IMR-90 (cell line): ENCODE measurements around the gene FXYD6.

Source experiments
- CTCF ChIP-seq: conservative IDR thresholded peaks from 2 replicates; pipeline ENCODE4 v1.5.1; 2012; ENCODE audit warnings: mild to moderate bottlenecking, low read depth, low read length, improper control_type of control experiment
- POLR2A ChIP-seq: IDR thresholded peaks from 2 replicates; pipeline ENCODE4 v1.6.1; 2012; ENCODE audit warnings: mild to moderate bottlenecking, low read depth, low read length
- RFX5 ChIP-seq: IDR thresholded peaks from 2 replicates; pipeline ENCODE4 v1.8.0; 2012; ENCODE audit warnings: low read depth, mild to moderate bottlenecking, low read length, moderate library complexity
- SMC3 ChIP-seq: fragments of 150-350 bp; IDR thresholded peaks from 2 replicates; pipeline ENCODE4 v1.6.1; 2016; ENCODE audit warnings: low read depth, mild to moderate bottlenecking, antibody characterized with exemption, low read length, moderate library complexity

GRCh38 chr11:117903505-117904382 is 27.3 kb upstream of the FXYD6 start:
- TF ChIP-seq POLR2A: no peak
- no peak for TF ChIP-seq SMC3
- TF ChIP-seq RFX5: no peak
- TF ChIP-seq CTCF: no peak
